ENCODE data around the gene APOD. TPM values are rescaled to one million over a fixed set of nuclear protein-coding genes. Genes with fewer than 3 reads are reported as not detected.

The APOD gene
- total RNA-seq, 1 experiment from 2014 or later, result not detected

DNA sequence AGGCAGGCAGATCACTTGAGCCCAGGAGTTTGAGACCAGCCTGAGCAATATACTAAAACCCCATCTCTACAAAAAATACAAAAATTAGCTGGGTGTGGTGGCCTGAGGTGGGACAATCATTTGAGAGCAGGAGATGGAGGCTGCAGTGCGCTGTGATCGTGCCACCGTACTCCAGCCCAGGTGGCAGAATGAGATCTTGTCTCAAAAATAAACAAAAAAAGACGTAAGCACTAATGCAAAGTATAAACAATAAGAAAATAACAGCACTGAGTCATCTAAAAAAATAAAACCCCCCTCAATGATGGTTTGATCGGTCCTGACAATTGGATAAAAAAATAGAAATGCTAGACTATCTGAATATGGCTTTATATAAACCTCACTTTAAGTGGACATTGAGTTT is 44.3 kb downstream of the APOD start:
- H3K27ac ChIP-seq (ENCODE audit: low read length), result no peak overlapping the region
- in situ Hi-C loops (cut with HindIII; ENCODE audit: low pct_unique_long_range_greater_than_20kb, low sequenced_read_pairs), result no loop called here

DNA sequence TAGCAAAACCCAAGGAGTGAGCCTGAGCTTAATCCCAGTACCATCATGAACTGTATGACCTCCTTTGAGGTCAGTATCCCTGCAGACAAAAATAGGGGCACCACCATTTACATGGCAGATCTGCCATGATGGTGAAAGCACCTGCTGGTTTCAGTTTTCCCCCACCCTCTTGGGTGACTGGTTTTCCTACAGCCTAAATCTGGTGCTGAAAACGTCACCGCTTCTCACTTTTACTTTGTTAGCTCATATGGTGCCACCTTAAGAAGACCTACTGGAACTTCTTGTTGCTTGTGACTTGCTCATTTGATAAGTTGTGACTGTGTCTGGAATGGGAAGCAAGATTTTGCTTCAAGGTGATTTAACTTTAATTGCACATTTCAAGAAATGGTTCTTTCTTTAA is 45.7 kb downstream of the APOD start:
- BruUV-seq (replicated peaks), result no TSS peak
- Histone ChIP-seq H3K4me3 (ENCODE audit: low read depth in 2 of 2, low read length in 2 of 2) (no peak overlapping the region), H3K36me3 (ENCODE audit: control insufficient read depth, insufficient read depth, low read length) (no peaks in the 10 kb centered on the region), H3K27me3 (ENCODE audit: control insufficient read depth, insufficient read depth, low read length) (no peaks in the 10 kb centered on the region), H3K27ac (ENCODE audit: low read length) (no peak overlapping the region), H3K4me1 (ENCODE audit: control insufficient read depth, insufficient read depth, low read length) (peaks cover 23% of the 10 kb centered on the region), H3K9me3 (ENCODE audit: control insufficient read depth, insufficient read depth, low read depth, low read length) (no peaks in the 10 kb centered on the region)
- intact Hi-C loops (cut with micrococcal nuclease; ENCODE audit: unreplicated experiment) (no loop called here), in situ Hi-C loops (cut with HindIII; ENCODE audit: low pct_unique_long_range_greater_than_20kb, low sequenced_read_pairs) (no loop called here)
- TF ChIP-seq SIN3A (IDR thresholded peaks at IDR 0.05; ENCODE audit: borderline replicate concordance, insufficient read depth, low read depth, low read length) (no peak), TCF7L2 (IDR thresholded peaks at IDR 0.05; ENCODE audit: low read depth, low read length) (no peak), POLR2AphosphoS5 (IDR thresholded peaks at IDR 0.05; ENCODE audit: low read depth, low read length) (no peak)
- TF ChIP-seq, protein P1, sequence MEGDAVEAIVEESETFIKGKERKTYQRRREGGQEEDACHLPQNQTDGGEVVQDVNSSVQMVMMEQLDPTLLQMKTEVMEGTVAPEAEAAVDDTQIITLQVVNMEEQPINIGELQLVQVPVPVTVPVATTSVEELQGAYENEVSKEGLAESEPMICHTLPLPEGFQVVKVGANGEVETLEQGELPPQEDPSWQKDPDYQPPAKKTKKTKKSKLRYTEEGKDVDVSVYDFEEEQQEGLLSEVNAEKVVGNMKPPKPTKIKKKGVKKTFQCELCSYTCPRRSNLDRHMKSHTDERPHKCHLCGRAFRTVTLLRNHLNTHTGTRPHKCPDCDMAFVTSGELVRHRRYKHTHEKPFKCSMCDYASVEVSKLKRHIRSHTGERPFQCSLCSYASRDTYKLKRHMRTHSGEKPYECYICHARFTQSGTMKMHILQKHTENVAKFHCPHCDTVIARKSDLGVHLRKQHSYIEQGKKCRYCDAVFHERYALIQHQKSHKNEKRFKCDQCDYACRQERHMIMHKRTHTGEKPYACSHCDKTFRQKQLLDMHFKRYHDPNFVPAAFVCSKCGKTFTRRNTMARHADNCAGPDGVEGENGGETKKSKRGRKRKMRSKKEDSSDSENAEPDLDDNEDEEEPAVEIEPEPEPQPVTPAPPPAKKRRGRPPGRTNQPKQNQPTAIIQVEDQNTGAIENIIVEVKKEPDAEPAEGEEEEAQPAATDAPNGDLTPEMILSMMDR (IDR thresholded peaks at IDR 0.05), result no peak
- TF ChIP-seq, protein P2, sequence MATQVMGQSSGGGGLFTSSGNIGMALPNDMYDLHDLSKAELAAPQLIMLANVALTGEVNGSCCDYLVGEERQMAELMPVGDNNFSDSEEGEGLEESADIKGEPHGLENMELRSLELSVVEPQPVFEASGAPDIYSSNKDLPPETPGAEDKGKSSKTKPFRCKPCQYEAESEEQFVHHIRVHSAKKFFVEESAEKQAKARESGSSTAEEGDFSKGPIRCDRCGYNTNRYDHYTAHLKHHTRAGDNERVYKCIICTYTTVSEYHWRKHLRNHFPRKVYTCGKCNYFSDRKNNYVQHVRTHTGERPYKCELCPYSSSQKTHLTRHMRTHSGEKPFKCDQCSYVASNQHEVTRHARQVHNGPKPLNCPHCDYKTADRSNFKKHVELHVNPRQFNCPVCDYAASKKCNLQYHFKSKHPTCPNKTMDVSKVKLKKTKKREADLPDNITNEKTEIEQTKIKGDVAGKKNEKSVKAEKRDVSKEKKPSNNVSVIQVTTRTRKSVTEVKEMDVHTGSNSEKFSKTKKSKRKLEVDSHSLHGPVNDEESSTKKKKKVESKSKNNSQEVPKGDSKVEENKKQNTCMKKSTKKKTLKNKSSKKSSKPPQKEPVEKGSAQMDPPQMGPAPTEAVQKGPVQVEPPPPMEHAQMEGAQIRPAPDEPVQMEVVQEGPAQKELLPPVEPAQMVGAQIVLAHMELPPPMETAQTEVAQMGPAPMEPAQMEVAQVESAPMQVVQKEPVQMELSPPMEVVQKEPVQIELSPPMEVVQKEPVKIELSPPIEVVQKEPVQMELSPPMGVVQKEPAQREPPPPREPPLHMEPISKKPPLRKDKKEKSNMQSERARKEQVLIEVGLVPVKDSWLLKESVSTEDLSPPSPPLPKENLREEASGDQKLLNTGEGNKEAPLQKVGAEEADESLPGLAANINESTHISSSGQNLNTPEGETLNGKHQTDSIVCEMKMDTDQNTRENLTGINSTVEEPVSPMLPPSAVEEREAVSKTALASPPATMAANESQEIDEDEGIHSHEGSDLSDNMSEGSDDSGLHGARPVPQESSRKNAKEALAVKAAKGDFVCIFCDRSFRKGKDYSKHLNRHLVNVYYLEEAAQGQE (IDR thresholded peaks at IDR 0.05; ENCODE audit: insufficient read depth in 1 of 2, low read depth in 2 of 2, low read length in 1 of 2), result no peak
- ATAC-seq, result no peak
- CTCF ChIA-PET, result interaction anchor here (0.7 to 0.8 kb wide), 2 partner anchors 87 to 241 kb away, joined by 4 to 9 read pairs; no protein-coding TSS in a partner anchor
- POLR2A ChIA-PET, result no interaction called here
- DNase-seq (ENCODE audit: low read depth, low spot score), result no peak

More for the DNA sequence above, 44.3 kb downstream of the APOD start:
- Histone ChIP-seq H3K4me3 (ENCODE audit: low read depth in 2 of 2, low read length in 2 of 2) (no peak overlapping the region), H3K4me1 (ENCODE audit: control insufficient read depth, insufficient read depth, low read length) (peaks cover 28% of the 10 kb centered on the region), H3K9me3 (ENCODE audit: control insufficient read depth, insufficient read depth, low read depth, low read length) (no peaks in the 10 kb centered on the region), H3K36me3 (ENCODE audit: control insufficient read depth, insufficient read depth, low read length) (no peaks in the 10 kb centered on the region), H3K27me3 (ENCODE audit: control insufficient read depth, insufficient read depth, low read length) (no peaks in the 10 kb centered on the region)
- TF ChIP-seq POLR2AphosphoS5 (IDR thresholded peaks at IDR 0.05; ENCODE audit: low read depth, low read length) (no peak), TCF7L2 (IDR thresholded peaks at IDR 0.05; ENCODE audit: low read depth, low read length) (no peak), SIN3A (IDR thresholded peaks at IDR 0.05; ENCODE audit: borderline replicate concordance, insufficient read depth, low read depth, low read length) (no peak)
- TF ChIP-seq, protein P2 (IDR thresholded peaks at IDR 0.05; ENCODE audit: insufficient read depth in 1 of 2, low read depth in 2 of 2, low read length in 1 of 2), result no peak
- TF ChIP-seq, protein P1 (IDR thresholded peaks at IDR 0.05), result no peak
- DNase-seq (ENCODE audit: low read depth, low spot score), result no peak
- CTCF ChIA-PET, result no interaction called here
- POLR2A ChIA-PET, result interaction anchor here (0.6 kb wide), 1 partner anchor 977 kb away, joined by 3 read pairs; no protein-coding TSS in a partner anchor
- intact Hi-C loops (cut with micrococcal nuclease; ENCODE audit: unreplicated experiment), result no loop called here
- no peak for ATAC-seq
- BruUV-seq (replicated peaks), result no TSS peak

All from Panc1 (cell line).